Thoracic aorta (tissue), 2 donors: ENCODE measurements around the gene RGCC. TPM values are rescaled to one million over a fixed set of nuclear protein-coding genes. Genes with fewer than 3 reads are reported as not detected.

Experiments
- ATAC-seq: fragments of 150-250 bp; one replicate; pipeline ENCODE4 v1.8.0; 2017; ENCODE audit warnings: low read depth; ENCODE audit not compliant: insufficient number of reproducible peaks, low FRiP score
- DNase-seq: peaks from one replicate; pipeline ENCODE4 v3.0.0-alpha.2; 2020; ENCODE audit warnings: low spot score
- H3K27ac ChIP-seq, 2 donors: fragments of 200-600 bp; sonication (generic); 1 replicate in 1 of 2; 2 replicates in 1 of 2; pipeline ENCODE4 v1.5.1; 2016; ENCODE audit warnings: mild to moderate bottlenecking in 2 of 2, moderate library complexity in 2 of 2
- H3K27me3 ChIP-seq: fragments of 200-600 bp; sonication (generic); replicated peaks from 2 replicates; pipeline ENCODE4 v1.6.0; 2016; ENCODE audit warnings: mild to moderate bottlenecking; ENCODE audit not compliant: insufficient read depth
- H3K36me3 ChIP-seq: fragments of 200-600 bp; sonication (generic); one replicate; pipeline ENCODE4 v1.5.1; 2016
- H3K4me1 ChIP-seq, 2 donors: fragments of 200-600 bp; sonication (generic); 1 replicate in 1 of 2; 2 replicates in 1 of 2; pipeline versions ENCODE4 v1.5.1 to v1.6.0; 2016; ENCODE audit warnings: low read depth in 2 of 2, mild to moderate bottlenecking in 1 of 2; ENCODE audit not compliant: control insufficient read depth in 1 of 2
- H3K4me3 ChIP-seq: fragments of 200-600 bp; sonication (generic); 2 replicates; pipeline ENCODE4 v1.5.1; 2016; ENCODE audit warnings: mild to moderate bottlenecking
- H3K9me3 ChIP-seq: fragments of 200-600 bp; sonication (generic); 2 replicates; pipeline ENCODE4 v1.5.1; 2016
- total RNA-seq, 2 donors: library from RNA; depleted of rRNA; stranded (reverse); fragments of >200 nt; gene quantifications; one replicate each; pipeline versions ENCODE4 v1.1.0 to v1.2.3, GENCODE V29; 2016
- TF ChIP-seq, protein P1 (sequence below): fragments of 200-600 bp; sonication (generic); IDR thresholded peaks from one replicate; pipeline ENCODE4 v1.5.1; 2019; ENCODE audit warnings: antibody characterized with exemption

The RGCC gene
- total RNA-seq, 2 donors from 2014 or later: 93.3 to 134 TPM

GRCh38 chr13:41509971-41510370 is 52.6 kb downstream of the RGCC start:
- H3K4me1 ChIP-seq: no peaks in the 10 kb centered on the region
- no peaks in the 10 kb centered on the region for H3K9me3 ChIP-seq
- TF ChIP-seq, protein P1, sequence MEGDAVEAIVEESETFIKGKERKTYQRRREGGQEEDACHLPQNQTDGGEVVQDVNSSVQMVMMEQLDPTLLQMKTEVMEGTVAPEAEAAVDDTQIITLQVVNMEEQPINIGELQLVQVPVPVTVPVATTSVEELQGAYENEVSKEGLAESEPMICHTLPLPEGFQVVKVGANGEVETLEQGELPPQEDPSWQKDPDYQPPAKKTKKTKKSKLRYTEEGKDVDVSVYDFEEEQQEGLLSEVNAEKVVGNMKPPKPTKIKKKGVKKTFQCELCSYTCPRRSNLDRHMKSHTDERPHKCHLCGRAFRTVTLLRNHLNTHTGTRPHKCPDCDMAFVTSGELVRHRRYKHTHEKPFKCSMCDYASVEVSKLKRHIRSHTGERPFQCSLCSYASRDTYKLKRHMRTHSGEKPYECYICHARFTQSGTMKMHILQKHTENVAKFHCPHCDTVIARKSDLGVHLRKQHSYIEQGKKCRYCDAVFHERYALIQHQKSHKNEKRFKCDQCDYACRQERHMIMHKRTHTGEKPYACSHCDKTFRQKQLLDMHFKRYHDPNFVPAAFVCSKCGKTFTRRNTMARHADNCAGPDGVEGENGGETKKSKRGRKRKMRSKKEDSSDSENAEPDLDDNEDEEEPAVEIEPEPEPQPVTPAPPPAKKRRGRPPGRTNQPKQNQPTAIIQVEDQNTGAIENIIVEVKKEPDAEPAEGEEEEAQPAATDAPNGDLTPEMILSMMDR: no peak
- H3K4me3 ChIP-seq: no peak overlapping the region
- H3K27me3 ChIP-seq: no peaks in the 10 kb centered on the region
- no peaks in the 10 kb centered on the region for H3K36me3 ChIP-seq
- ATAC-seq (no peak), DNase-seq (no peak)
- H3K27ac ChIP-seq: no peak overlapping the region

DNA sequence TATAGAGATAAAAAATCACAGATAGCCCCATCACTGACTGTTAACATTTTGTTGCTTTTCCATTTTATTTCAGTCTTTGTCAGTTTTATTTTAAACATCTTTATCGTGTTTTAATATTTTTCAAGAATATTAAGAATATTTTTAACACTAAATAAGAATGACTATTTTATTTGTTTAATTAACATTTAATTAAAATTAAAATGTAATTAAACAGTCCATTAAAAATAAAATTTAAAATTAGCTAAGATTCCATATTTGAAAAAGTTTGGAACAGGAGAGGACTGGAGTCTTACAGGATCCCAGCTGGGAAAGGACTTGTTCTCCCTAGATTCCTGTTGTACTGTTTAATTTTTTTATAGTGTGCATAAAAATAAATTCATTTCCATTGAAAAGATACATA is 54.5 kb downstream of the RGCC start:
- TF ChIP-seq, protein P1: no peak
- ATAC-seq (no peak), DNase-seq (no peak)

GRCh38 chr13:41512441-41512840 is 55.1 kb downstream of the RGCC start:
- Histone ChIP-seq H3K36me3 (no peaks in the 10 kb centered on the region), H3K4me3 (no peak overlapping the region), H3K4me1 (no peaks in the 10 kb centered on the region), H3K9me3 (no peaks in the 10 kb centered on the region), H3K27ac (no peak overlapping the region), H3K27me3 (no peaks in the 10 kb centered on the region)
- DNase-seq (no peak), ATAC-seq (no peak)
- TF ChIP-seq, protein P1: no peak

More for the DNA sequence above, 54.5 kb downstream of the RGCC start:
- H3K27me3 ChIP-seq: no peaks in the 10 kb centered on the region
- no peaks in the 10 kb centered on the region for H3K36me3 ChIP-seq
- H3K4me3 ChIP-seq: no peak overlapping the region
- no peak overlapping the region for H3K27ac ChIP-seq
- H3K4me1 ChIP-seq: no peaks in the 10 kb centered on the region
- no peaks in the 10 kb centered on the region for H3K9me3 ChIP-seq

GRCh38 chr13:41513600-41513999 is 56.2 kb downstream of the RGCC start:
- DNase-seq (no peak), ATAC-seq (no peak)
- no peak overlapping the region for H3K4me3 ChIP-seq
- no peaks in the 10 kb centered on the region for H3K9me3 ChIP-seq
- no peaks in the 10 kb centered on the region for H3K36me3 ChIP-seq
- no peaks in the 10 kb centered on the region for H3K27me3 ChIP-seq
- H3K27ac ChIP-seq: no peak overlapping the region
- TF ChIP-seq, protein P1: no peak
- H3K4me1 ChIP-seq: no peaks in the 10 kb centered on the region

GRCh38 chr13:41514853-41515395 is 57.6 kb downstream of the RGCC start:
- TF ChIP-seq, protein P1: no peak
- Histone ChIP-seq H3K4me3 (no peak overlapping the region), H3K4me1 (no peaks in the 10 kb centered on the region), H3K36me3 (no peaks in the 10 kb centered on the region), H3K27ac (no peak overlapping the region), H3K27me3 (no peaks in the 10 kb centered on the region), H3K9me3 (no peaks in the 10 kb centered on the region)
- ATAC-seq (no peak), DNase-seq (no peak)
